HG02678 (cell line): ENCODE results near the gene NFE2L2.
"Not testable (repeated sequence)": the region's sequence is repeated elsewhere in the genome, so short reads cannot be mapped to it uniquely, and the experiment has no call there.

ENCODE experiments used
- ATAC-seq: cut with Tn5 transposase; IDR thresholded peaks from one replicate; pipeline ENCODE4 v1.9.1; 2021; ENCODE audit warnings: mild to moderate bottlenecking, moderate library complexity; ENCODE audit not compliant: unreplicated experiment

Gene NFE2L2

DNA sequence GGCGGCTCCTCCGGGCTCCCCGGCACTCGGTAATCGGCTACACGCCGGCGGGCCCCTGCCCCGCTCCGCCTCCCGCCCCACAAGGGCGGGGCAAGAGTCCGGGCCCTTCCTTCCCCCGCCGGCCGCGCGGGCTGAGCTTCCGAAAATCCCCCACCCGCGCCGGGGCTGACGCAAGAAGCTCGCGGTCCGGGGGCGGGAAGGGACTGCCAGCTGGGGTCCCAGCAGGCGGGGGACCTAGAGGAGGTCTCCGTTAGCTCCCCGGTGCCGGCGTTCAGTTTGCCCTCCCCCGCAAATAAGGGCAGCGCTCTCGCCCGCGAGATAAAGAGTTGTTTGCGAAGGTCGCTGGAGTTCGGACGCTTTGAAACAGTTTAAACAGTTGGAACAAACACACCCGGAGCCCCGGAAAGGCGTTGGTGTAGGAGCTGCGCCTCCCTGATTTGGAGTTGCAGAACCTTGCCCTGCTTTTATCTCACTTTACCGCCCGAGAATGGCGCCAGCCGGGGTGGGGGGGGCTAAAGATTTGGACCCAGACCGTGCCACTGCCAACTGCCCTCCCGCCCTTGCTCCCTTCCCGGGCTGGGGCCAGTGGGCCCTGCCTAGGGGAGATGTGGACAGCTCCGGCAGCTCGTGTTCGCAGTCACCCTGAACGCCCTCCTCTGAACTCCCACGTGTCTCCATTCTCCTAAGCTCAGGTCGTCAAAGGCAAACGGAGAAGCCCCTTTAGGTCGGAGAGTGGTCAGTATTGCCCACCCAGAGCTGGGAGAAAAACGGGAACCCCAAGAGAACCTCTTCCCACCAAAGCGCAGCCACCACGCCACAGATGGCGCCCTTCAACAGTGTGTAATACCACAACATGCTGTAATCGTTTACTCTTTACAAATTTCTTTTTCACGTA is at the start of gene NFE2L2:
Gene NFE2L2 (minus strand): TSS at position 35 of the 895 bp plus-strand sequence. CDS start 151 bp downstream, outside the sequence.
- ATAC-seq: peak; percentile 63

DNA sequence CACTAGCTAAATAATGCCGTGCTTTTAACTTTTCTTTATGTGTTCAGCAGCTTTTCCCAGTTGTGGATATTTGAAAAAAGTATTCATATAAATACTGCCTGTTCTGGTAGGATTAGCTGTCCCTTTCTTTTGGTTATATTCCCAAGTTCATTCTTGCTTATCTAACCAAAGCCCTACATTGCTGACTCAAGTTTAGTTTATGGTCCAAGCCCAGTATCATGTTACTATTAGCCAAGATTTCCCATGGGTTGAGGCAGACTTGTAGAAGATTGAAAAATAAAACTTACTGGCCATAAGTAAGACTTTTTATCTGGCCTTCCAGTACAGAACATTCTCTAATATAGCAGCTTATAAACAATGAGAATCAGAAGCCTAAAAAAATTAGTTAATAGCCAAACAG is 49.7 kb upstream of the NFE2L2 start:
- no peak for ATAC-seq

GRCh38 chr2:177313162-177313781 is 48.7 kb upstream of the NFE2L2 start:
- ATAC-seq: no peak

DNA sequence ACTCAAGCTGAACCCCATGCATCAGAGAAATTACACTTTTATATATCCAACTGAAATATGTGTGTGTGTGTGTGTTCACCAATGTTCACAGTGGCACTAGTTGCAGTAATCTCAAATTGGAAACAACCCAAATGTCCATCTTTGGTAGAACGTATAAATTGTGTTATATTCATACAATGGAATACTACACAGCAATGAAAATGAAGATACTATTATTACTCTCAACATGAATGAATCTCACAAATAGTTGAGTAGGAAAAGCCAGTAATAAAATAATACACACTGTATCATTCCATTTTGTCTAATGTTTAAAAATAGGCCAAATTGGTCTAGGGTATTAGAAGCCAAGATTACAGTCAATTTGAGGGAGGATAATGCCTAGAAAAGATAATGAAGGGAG is 48.0 kb upstream of the NFE2L2 start:
- no peak for ATAC-seq

DNA sequence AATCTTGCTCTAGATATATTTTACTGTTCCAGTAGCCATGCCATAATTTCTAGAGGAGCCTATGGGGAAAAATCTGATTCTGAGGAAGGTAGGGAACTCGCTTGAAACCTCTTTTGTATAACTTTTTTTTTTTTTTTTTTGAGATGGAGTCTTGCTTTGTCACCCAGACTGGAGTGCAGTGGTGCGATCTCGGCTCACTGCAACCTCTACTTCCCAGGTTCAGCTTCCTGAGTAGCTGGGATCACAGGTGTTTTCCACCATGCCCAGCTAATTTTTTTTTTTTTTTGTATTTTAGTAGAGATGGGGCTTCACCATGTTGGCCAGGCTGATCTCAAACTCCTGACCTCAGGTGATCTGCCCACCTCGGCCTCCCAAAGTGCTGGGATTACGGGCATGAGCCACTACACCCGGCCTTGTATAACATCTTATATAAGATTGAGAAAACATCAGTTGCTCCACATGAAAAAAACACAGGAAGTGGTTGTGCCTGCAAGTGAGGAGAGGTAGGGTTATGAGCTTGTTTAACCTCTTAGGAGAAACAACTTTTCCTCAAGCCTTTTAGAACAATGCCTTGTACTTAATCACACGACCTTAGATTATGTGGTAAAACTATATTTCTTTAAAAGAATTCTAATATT is 45.3 kb upstream of the NFE2L2 start:
- not testable (repeated sequence) for ATAC-seq

DNA sequence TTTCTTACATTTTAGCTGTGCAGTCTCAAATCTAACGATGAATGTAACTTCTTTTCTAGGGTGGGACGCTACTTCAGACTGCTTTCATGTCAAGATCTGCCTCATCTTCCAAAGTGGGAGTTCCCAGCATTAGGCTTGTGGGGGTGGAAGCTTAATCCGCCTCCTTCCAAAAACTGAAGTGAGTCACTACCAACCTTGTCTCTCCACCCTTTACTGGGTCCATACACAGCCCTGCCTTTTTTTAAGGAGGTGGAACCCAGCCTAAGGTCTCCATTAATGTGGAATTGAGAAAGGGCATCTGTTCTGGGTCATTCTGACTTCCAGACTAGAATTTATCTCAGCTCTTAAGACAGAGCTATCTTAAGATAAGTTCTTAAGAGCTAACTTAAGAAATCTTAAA is 42.0 kb upstream of the NFE2L2 start:
- no peak for ATAC-seq

DNA sequence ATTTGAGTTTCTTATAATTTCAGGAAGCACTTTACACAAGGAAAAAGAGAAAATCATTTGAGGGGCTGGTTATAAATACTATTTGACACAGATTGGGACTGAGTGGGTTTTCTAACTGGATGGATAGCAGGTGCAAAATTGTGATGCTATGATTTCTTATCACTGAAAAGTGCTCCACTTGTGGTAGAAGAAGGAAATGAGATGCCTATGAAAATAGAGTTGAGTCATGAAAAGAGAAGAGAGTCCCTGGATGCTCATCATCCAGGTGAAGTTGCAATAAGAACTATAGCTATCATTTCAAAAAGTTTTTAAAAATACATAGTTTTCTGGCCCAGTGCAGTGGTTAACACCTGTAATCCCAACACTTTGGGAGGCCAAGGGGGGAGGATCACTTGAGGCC is 39.4 kb upstream of the NFE2L2 start:
- ATAC-seq: no peak

DNA sequence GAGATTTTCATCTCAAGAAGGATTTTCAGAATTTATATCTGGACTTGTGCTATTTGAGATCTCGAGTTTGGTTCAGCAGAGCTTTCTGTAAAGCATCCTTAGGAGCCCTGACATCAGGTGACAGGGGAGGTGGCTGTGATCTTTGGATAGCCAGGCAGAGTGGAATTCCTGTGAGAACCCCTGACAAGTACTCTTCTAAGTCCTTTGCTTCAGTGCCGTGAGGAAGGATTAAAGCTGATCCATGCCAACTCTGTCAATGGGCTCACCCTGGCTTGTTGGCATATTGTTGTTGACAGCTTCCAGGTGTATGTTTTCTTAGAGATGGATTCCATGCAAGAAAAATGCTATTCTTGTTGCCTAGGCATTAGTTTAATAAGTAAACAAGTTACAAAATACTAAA is 38.0 kb upstream of the NFE2L2 start:
- ATAC-seq: no peak

GRCh38 chr2:177298191-177298590 is 33.7 kb upstream of the NFE2L2 start:
- no peak for ATAC-seq

- peak; percentile 54 for ATAC-seq
Observed at GRCh38 chr2:177296040-177296439, 31.5 kb upstream of the NFE2L2 start.

DNA sequence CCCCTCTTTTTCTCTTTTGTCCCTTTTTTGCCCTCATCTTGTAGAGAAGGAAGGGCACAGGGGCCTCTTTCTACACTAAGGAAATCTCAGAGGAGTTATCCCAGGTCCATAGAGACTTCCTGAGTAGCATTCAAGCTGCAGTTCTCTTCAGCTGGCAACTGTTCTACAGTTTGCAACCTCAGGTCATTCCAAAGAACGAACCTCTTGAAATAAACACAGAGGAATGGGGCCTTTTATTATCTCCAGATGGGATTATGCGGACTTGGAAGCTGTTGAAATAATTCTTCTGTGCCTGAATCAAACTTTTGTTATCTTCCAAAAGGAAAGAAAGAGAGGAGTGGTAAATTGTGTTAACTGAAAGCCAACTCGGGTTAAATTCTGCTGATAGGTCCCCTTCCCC is 31.0 kb upstream of the NFE2L2 start:
- no peak for ATAC-seq

GRCh38 chr2:177291701-177292100 is 27.2 kb upstream of the NFE2L2 start:
- ATAC-seq: no peak

DNA sequence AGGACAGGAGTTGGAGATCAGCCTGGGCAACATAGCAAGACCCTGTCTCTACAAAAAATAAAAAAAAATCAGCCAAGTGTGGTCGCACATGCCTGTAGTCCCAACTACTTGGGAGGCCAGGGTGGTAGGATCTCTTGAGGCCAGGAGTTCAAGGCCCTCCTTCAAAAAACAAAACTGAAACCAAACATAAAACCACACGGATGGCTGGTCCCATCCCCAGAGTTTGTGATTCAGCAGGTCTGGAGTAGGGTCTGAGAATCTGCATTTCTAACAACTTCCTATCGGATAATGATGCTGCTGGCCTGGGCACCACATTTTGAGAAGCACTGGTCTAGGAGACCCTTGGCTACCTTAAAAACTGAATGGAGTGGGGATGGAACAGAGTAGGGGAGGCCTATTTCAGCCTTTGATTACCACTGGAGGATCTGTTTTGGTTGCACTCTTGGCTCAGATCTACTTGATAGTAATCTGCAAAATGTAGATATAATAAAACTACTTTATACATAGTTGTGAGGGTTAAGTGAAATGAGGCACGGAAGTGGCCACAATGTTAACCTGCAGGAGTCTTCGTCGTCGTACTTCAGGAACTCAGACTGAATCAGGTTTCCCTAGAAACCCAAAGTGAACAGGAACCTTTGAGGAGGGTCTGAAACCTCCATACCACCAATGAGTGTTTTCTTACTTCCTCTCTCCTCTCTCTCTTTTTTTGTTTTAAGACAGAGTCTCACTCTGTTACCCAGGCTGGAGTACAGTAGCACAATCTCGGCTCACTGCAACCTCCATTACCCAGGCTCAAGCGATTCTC is 25.5 kb upstream of the NFE2L2 start:
- peak; percentile 72 for ATAC-seq

- ATAC-seq: no peak
Observed at GRCh38 chr2:177287814-177288213, 23.3 kb upstream of the NFE2L2 start.

- ATAC-seq: no peak
Observed at GRCh38 chr2:177285892-177286715, 21.6 kb upstream of the NFE2L2 start.

DNA sequence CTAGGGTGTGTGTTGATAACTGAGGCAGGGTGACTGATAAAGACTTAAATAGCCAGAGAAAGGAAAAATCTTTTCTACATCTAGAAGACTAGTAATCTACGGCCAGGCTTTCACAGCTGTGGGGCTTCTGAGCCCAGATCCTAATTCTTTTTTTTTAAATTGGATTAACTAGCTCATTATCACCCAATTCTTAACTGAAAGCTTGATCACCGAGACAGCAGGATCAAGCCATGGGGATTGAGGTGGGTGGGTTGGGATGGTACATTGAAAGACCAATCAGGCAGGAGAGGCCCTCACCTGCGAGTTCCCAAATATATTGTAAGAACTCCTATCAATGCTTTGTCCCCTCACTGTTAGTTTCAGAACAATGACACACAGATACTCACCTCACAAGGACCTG is 20.0 kb upstream of the NFE2L2 start:
- no peak for ATAC-seq

GRCh38 chr2:177283906-177284305 is 19.4 kb upstream of the NFE2L2 start:
- ATAC-seq: no peak

DNA sequence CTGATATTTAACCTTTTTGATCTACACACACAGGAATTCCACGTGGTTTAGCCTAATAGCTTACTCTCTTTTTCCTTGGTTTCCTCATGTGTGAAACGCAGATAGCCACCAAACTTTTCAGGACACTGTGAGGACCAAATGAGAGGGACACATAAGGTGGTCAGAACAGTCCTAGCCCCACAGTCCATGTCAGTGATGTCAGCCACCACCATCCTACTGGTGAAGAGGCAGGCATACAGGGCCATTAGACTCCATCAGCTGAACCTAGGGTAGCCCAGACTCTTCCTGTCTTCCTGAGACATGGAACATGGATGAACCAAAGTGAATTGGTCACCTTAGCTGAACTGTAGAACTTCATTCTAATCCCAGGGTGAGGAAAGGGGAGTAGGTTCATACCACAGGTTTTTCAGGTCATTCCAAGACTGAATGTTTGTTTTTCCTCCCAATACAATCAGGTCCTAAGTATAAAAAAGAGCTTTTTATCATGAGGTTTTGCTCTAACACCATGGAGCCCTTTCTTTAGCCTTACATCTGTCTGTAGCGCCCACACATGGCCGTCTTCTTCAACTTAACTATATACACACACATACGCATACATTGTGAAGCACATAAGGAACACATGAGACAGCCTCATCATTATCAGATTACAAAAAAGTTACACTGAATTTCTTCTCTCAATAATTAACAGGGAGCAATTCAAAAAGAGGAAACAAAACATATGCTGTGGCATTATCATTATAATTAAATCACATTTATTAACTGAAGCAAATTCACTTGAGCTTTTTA is 18.5 kb upstream of the NFE2L2 start:
- no peak for ATAC-seq

- no peak for ATAC-seq
Observed at GRCh38 chr2:177282181-177282641, 17.7 kb upstream of the NFE2L2 start.
